ENCODE results near the gene CRAMP1.
"Not testable (repeated sequence)": the region's sequence is repeated elsewhere in the genome, so short reads cannot be mapped to it uniquely, and the experiment has no call there.

Gene CRAMP1

DNA sequence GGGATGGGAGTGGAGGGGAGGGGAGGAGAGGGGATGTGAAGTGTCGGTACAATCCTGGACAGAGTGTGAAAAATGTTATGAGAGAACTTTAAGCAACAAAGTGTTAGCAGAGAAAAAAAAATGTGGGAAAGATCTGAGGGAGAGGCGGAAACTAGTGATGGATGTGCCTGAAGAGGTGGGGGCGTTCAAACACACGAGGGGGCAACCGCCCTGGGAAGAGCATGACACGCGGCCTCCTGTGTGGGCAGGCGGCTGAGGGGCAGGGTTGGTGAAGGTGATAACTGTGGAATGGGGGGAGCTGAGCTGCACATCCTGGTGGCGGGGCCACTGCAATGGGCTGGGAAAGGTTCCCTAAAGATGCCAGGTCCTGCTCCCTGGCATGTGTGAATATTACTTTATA lies 30.4 kb upstream of the CRAMP1 start:
- Mint-ChIP-seq H3K36me3 (ENCODE audit: low read depth) (peaks cover 26% of the 10 kb centered on the region), H3K27me3 (no peaks in the 10 kb centered on the region), H3K4me3 (no peak overlapping the region), H3K27ac (no peak overlapping the region), H3K9me3 (no peaks in the 10 kb centered on the region), H3K4me1 (ENCODE audit: low read depth) (peaks cover 10% of the 10 kb centered on the region)
- intact Hi-C loops (cut with micrococcal nuclease): no loop called here

DNA sequence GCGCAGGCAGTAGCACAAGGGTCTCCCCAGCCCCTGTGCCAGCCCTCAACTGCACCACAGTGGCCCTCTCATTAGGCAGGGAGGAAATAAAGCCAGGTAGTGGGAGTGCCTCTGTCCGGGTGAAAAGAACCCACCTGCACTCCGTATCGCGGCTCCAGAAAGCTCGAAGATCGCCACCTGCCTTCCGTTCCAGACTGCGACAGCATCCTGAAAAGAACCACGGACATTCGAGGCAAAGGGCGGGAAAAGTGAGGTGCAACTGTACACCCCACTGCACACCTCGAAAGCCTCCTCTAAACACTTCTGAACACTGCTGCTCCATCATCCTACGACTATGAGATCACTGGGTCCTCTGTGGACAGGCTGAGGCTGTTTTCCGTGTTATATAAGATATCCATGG lies 29.0 kb upstream of the CRAMP1 start:
- intact Hi-C loops (cut with micrococcal nuclease): no loop called here
- H3K27me3 Mint-ChIP-seq: no peaks in the 10 kb centered on the region
- peaks cover 26% of the 10 kb centered on the region for H3K36me3 Mint-ChIP-seq (ENCODE audit: low read depth)
- no peak overlapping the region for H3K4me3 Mint-ChIP-seq
- H3K27ac Mint-ChIP-seq: no peak overlapping the region
- no peaks in the 10 kb centered on the region for H3K9me3 Mint-ChIP-seq
- peaks cover 10% of the 10 kb centered on the region for H3K4me1 Mint-ChIP-seq (ENCODE audit: low read depth)

DNA sequence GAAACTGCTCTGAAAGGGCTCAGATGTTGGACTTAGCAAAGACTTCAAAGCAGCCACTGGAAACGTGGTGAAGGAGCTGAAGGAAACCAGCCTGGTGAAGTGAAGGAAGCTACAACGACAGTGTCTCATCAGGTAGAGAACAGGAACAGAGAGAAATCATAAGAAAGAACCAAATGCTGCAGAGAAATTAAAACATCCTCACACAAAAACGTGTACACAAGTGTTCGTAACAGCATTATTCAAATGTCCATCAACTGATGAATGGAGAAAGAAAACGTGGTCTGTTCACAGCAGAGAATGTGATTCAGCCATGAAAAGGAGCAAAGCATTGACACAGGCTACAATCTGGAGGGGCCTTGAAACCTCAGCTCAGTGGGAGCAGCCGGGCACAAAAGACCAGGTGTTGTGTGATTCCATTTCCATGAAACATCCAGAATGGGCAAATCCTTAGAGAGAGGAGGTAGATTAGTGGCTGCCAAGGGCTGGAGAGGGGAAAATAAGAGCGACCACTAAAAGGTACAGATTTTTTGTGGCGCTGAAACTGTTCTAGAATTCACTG lies 27.2 kb upstream of the CRAMP1 start:
- Mint-ChIP-seq H3K9me3 (no peaks in the 10 kb centered on the region), H3K4me3 (no peak overlapping the region), H3K4me1 (ENCODE audit: low read depth) (peaks cover 8% of the 10 kb centered on the region), H3K27me3 (no peaks in the 10 kb centered on the region), H3K27ac (no peak overlapping the region), H3K36me3 (ENCODE audit: low read depth) (peaks cover 20% of the 10 kb centered on the region)
- intact Hi-C loops (cut with micrococcal nuclease): no loop called here

DNA sequence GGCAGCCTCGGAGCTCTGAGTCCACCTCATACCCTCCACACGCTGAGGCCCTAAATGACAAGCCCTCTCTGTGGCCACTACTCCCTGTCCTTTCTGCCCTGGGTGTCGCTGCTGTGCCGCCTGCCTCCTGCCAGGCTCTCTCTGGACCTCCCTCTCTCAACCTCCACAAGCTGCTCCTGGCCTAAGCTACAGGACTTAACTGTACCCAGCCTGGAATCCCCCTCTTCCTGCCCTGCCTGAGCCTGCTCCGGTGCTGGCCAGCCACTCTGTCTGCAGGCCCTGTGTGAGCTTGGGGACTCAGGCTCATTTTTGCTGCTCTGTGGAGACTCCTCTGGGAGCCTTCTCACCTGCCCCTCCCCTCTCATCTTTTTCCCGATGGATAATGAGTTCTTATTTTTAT lies 21.8 kb upstream of the CRAMP1 start:
- Mint-ChIP-seq H3K36me3 (ENCODE audit: low read depth) (peaks cover 6% of the 10 kb centered on the region), H3K27ac (no peak overlapping the region), H3K27me3 (no peaks in the 10 kb centered on the region), H3K4me1 (ENCODE audit: low read depth) (no peaks in the 10 kb centered on the region), H3K9me3 (no peaks in the 10 kb centered on the region), H3K4me3 (no peak overlapping the region)
- intact Hi-C loops (cut with micrococcal nuclease): no loop called here

DNA sequence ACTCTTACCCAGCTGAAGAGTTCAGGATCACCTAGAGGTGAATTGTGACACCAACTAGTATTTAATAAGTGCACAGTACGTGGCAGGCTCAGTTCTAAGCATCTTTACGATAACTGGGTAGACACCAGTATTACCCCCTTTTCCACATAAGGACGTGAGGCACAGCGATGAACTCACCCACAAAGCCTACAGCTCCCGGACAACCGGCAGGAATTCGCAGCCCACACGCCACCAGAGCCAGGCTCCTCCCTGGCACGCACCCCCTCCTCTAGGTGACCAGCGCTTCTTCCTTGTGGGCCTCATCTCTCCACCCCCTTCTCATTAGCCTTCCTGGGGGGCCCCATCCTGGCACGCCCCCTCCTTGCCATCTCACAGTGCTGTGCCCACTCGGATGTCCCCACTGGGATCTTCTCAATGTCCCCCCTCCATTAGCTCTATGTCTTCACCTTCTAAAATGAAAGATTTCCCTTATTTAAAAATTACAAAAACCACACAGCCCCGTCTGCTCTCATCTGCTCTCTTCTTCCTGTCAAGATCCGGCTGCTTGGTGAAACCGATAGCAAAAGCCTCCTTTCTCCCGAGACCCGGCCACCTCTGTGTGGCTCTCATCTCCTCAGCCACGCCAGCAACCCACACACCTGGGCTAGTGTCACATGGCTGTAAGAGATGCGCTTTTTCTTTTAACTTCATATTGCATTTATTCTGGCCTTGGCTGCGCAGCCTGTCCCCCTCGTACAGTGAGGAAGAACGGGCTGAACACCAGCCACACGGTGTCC lies 21.0 kb upstream of the CRAMP1 start:
- no peak overlapping the region for H3K27ac Mint-ChIP-seq

DNA sequence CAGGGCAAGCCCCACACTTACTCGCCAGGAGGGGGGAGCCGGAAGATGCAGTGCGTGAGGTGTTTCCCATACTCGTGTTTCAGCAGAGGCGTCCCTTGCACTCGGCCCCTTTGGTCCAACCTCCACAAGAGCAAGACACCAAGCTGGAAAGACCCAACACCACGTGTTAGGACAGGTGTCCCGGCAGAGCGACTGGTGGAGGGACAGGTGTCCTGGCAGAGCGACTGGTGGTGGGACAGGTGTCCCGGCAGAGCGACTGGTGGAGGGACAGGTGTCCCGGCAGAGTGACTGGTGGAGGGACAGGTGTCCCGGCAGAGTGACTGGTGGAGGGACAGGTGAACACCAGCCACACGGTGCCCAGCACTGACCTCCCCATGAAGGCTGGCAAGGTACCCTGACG lies 19.7 kb upstream of the CRAMP1 start:
- H3K4me1 Mint-ChIP-seq (ENCODE audit: low read depth): no peaks in the 10 kb centered on the region
- H3K9me3 Mint-ChIP-seq: no peaks in the 10 kb centered on the region
- H3K27me3 Mint-ChIP-seq: no peaks in the 10 kb centered on the region
- intact Hi-C loops (cut with micrococcal nuclease): no loop called here
- H3K36me3 Mint-ChIP-seq (ENCODE audit: low read depth): peaks cover 6% of the 10 kb centered on the region
- no peak overlapping the region for H3K27ac Mint-ChIP-seq
- no peak overlapping the region for H3K4me3 Mint-ChIP-seq

More for the DNA sequence above, 21.0 kb upstream of the CRAMP1 start:
- H3K4me3 Mint-ChIP-seq: no peak overlapping the region
- H3K4me1 Mint-ChIP-seq (ENCODE audit: low read depth): no peaks in the 10 kb centered on the region
- peaks cover 6% of the 10 kb centered on the region for H3K36me3 Mint-ChIP-seq (ENCODE audit: low read depth)
- H3K27me3 Mint-ChIP-seq: no peaks in the 10 kb centered on the region
- intact Hi-C loops (cut with micrococcal nuclease): no loop called here
- H3K9me3 Mint-ChIP-seq: no peaks in the 10 kb centered on the region

DNA sequence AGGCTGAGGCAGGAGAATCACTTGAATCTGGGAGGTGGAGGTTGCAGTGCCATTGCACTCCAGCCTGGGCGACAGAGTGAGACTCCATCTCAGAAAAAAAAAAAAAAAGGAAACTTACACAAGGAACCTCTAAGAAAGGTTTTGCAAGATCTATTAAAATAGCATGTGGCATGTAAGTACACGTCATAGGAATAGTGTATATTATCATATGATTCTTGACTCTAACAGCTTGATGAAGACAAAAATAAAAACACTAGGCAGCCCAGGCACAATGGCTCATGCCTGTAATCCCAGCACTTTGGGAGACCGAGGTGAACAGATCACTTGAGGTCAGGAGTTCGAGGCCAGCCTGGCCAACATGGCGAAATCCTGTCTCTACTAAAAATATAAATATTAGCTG lies 16.6 kb upstream of the CRAMP1 start:
- H3K4me1 Mint-ChIP-seq (ENCODE audit: low read depth); H3K36me3 Mint-ChIP-seq (ENCODE audit: low read depth); H3K9me3 Mint-ChIP-seq; H3K27me3 Mint-ChIP-seq; intact Hi-C loops (cut with micrococcal nuclease); H3K27ac Mint-ChIP-seq; H3K4me3 Mint-ChIP-seq: not testable (repeated sequence)

DNA sequence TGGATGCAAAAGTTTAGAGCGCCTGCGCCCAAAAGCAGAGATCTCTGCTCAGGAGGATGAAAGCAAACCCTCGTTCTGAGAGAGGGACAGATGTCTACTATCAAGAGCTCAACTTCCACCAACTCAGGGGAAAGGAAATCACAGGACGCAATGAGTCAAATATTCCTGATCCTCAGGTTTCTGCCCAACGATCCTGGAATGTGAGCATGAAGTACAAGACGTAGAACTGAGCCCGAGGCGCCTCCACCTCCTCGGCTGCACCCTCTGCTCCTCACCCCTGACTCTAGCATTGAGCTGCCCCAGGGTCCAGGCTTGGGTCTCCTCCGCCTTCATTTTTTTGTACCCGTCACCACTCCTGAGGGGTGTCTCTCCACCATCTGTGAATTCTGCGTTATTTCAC lies 15.6 kb upstream of the CRAMP1 start:
- no peak overlapping the region for H3K27ac Mint-ChIP-seq
- intact Hi-C loops (cut with micrococcal nuclease): no loop called here
- H3K9me3 Mint-ChIP-seq: no peaks in the 10 kb centered on the region
- no peak overlapping the region for H3K4me3 Mint-ChIP-seq
- no peaks in the 10 kb centered on the region for H3K27me3 Mint-ChIP-seq
- peaks cover 18% of the 10 kb centered on the region for H3K36me3 Mint-ChIP-seq (ENCODE audit: low read depth)
- no peaks in the 10 kb centered on the region for H3K4me1 Mint-ChIP-seq (ENCODE audit: low read depth)

DNA sequence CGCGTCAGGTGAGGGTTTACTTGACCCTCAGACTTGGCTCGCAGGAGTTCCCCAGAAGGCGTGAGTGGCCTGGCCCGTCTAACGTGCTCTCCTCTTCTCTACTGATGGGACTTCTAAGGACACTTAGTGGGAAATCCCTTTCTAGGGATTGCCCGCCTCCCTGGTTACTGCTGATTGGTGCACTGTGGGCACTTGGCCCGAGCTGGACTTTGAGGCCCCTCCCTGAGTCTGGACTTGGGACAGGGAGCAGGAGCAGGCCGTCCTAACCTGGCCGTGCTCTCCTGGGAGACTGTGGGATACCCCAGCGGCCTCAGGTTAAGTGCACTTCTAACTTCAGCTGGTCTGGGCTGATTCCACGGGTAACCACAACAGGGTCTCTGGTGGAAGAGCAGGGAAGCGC lies 15.0 kb upstream of the CRAMP1 start:
- H3K4me1 Mint-ChIP-seq (ENCODE audit: low read depth): no peaks in the 10 kb centered on the region
- intact Hi-C loops (cut with micrococcal nuclease): no loop called here

DNA sequence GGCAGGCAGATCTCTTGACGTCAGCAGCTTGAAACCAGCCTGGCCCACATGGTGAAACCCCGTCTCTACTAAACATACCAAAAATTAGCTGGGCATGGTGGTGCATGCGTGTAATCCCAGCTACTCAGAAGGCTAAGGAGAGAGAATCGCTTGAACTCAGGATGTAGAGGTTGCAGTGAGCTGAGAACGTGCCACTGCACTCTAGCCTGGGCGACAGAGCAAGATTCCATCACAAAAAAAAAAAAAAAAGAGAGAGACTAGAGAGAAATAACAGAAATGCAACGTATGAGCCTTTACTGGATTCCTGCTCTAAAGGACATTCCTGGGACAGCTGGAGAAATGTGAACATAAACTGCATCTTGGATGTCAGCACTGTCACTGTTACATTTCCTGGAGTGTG lies 11.1 kb upstream of the CRAMP1 start:
- no peak overlapping the region for H3K4me3 Mint-ChIP-seq
- intact Hi-C loops (cut with micrococcal nuclease): no loop called here
- no peaks in the 10 kb centered on the region for H3K9me3 Mint-ChIP-seq
- no peak overlapping the region for H3K27ac Mint-ChIP-seq
- H3K27me3 Mint-ChIP-seq: no peaks in the 10 kb centered on the region
- H3K4me1 Mint-ChIP-seq (ENCODE audit: low read depth): no peaks in the 10 kb centered on the region
- H3K36me3 Mint-ChIP-seq (ENCODE audit: low read depth): peaks cover 26% of the 10 kb centered on the region

More for the DNA sequence above, 15.0 kb upstream of the CRAMP1 start:
- no peaks in the 10 kb centered on the region for H3K9me3 Mint-ChIP-seq
- H3K4me3 Mint-ChIP-seq: no peak overlapping the region
- H3K27ac Mint-ChIP-seq: no peak overlapping the region
- peaks cover 24% of the 10 kb centered on the region for H3K36me3 Mint-ChIP-seq (ENCODE audit: low read depth)
- H3K27me3 Mint-ChIP-seq: no peaks in the 10 kb centered on the region

DNA sequence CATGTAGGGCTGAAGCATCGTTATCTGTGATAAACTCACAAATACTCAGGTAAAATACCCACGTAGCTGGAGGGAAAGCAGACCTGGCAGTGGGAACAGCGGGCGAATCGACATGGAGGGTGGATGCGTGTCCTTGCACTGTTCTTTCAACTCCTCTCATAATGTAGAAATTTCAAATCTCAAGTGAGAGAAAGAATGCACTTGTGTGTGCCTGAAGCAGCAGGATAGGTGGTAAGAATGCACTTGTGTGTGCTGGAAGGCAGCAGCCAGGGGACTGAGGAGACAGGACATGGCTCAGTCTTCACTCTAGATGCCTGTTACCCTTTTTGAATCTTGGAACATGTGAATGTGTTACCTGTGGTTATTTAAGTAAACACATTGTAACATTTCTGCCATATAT lies 10.7 kb upstream of the CRAMP1 start:
- H3K27ac Mint-ChIP-seq: no peak overlapping the region
- no peaks in the 10 kb centered on the region for H3K9me3 Mint-ChIP-seq
- intact Hi-C loops (cut with micrococcal nuclease): no loop called here
- H3K36me3 Mint-ChIP-seq (ENCODE audit: low read depth): peaks cover 31% of the 10 kb centered on the region
- H3K4me1 Mint-ChIP-seq (ENCODE audit: low read depth): no peaks in the 10 kb centered on the region
- H3K27me3 Mint-ChIP-seq: no peaks in the 10 kb centered on the region
- H3K4me3 Mint-ChIP-seq: no peak overlapping the region

DNA sequence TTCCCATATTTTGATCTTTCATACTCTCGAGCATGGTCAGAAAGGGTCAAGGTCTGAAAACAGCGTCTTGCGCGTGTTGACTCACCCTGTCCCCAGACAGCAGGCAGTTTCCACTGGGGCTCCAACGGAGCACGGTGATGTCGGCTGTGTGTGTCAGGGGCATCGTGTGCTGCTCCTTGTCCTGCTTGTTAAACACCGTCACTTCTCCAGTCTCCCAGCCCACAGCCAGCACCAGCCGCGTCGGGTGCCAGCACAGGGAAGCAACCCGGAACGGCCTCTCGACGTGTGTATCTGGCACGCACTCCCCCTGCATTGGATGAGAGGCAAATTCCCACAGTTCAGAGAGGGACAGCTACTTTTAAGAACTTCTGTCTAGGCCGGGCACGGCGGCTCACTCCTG lies 9.9 kb upstream of the CRAMP1 start:
- Mint-ChIP-seq H3K4me1 (ENCODE audit: low read depth) (no peaks in the 10 kb centered on the region), H3K36me3 (ENCODE audit: low read depth) (peaks cover 36% of the 10 kb centered on the region), H3K27ac (no peak overlapping the region), H3K27me3 (no peaks in the 10 kb centered on the region), H3K9me3 (no peaks in the 10 kb centered on the region), H3K4me3 (no peak overlapping the region)
- intact Hi-C loops (cut with micrococcal nuclease): no loop called here

DNA sequence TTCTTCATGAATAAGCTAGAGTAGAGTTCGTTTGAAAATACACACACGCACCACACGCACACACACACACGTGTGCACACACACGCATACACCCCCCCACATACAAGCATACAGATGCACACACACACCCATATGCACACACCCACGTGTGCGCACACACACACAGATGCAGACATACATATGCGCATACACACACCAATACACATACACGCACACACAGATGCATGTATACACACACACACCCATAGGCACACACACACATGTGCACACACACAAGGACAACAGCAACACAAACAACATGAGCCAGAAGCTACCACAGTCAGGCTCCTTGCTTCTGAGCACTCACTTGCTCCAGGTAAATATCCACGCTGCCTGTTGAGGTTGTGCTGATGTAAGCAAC lies 5.4 kb upstream of the CRAMP1 start:
- intact Hi-C loops (cut with micrococcal nuclease): no loop called here
- H3K27me3 Mint-ChIP-seq: no peaks in the 10 kb centered on the region
- H3K27ac Mint-ChIP-seq: no peak overlapping the region
- peaks cover 22% of the 10 kb centered on the region for H3K36me3 Mint-ChIP-seq (ENCODE audit: low read depth)
- no peaks in the 10 kb centered on the region for H3K9me3 Mint-ChIP-seq
- no peak overlapping the region for H3K4me3 Mint-ChIP-seq
- peaks cover 20% of the 10 kb centered on the region for H3K4me1 Mint-ChIP-seq (ENCODE audit: low read depth)

DNA sequence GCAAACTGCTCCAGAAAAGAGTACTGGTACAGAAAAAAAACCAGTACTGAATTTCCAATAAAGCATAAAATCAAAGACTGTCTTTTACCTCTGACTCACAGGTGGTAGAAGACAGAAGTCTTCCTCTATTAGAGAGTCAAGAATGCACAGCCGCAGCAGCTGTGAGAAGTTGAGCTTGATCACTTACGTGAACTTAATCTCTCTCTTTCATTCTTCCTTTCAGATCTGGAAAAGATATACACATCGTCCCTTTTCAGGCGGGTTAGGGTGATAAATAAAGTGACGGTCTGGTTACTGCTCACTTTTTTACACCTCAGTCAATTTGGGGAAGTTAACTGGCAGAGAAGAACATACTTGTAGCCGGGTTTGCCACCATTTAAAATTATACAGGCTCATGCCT lies 4.2 kb upstream of the CRAMP1 start:
- Mint-ChIP-seq H3K27me3 (peaks cover 2% of the 10 kb centered on the region), H3K27ac (no peak overlapping the region), H3K36me3 (ENCODE audit: low read depth) (peaks cover 22% of the 10 kb centered on the region), H3K4me1 (ENCODE audit: low read depth) (peaks cover 23% of the 10 kb centered on the region), H3K4me3 (no peak overlapping the region), H3K9me3 (no peaks in the 10 kb centered on the region)
- intact Hi-C loops (cut with micrococcal nuclease): no loop called here
